NCI-H2227 (cell line): ENCODE measurements around the gene UCP1.
A peak's percentile ranks its signal among the peaks of the same experiment; 100 is the strongest.

ENCODE experiments used
- DNase-seq: peaks from one replicate; lab custom pipeline; 2025; ENCODE audit not compliant: unreplicated experiment; lab: John Stamatoyannopoulos, UW

Gene UCP1, protein sequence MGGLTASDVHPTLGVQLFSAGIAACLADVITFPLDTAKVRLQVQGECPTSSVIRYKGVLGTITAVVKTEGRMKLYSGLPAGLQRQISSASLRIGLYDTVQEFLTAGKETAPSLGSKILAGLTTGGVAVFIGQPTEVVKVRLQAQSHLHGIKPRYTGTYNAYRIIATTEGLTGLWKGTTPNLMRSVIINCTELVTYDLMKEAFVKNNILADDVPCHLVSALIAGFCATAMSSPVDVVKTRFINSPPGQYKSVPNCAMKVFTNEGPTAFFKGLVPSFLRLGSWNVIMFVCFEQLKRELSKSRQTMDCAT

GRCh38 chr4:140568507-140569306 is at the start of gene UCP1:
Gene UCP1 (minus strand): TSS chr4:140568961. CDS start chr4:140568729, 232 bp downstream.
- peak; percentile 27 for DNase-seq

DNA sequence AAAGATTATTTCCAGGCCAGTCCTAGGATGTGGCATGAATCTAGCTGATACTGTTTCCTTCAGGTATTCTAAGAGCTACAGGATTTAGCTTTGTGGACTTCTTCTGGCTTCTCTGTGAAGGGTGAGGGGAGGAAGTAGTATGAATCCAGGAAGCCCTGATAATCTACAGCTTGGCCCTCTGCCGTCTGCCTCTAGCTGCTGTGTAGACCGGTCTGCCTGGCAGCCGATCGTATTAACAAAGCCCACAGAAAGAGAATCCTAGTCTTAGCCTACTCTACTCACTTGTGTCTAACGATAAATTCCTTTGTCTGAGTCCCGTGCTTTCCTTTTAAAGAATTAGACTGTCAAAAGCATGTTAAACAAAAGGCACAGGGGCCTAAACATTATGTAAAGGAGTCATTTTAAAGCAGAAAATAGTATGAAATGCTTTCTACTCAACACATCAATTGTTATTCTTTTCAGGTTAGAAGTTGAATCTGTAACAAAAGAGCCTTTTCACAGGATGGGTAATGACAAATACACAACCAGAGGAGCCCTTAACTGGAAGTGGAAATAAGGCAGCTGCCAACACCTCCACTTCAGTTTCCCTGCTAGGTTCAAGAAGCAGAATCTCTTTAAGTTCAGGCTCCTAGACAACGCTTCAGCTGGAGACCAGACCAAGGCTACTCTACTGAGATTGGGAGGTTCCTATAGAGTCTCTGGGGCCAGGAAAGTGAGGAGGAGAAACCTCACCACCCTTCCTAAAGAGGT is 48.9 kb upstream of the UCP1 start:
- DNase-seq, result no peak

DNA sequence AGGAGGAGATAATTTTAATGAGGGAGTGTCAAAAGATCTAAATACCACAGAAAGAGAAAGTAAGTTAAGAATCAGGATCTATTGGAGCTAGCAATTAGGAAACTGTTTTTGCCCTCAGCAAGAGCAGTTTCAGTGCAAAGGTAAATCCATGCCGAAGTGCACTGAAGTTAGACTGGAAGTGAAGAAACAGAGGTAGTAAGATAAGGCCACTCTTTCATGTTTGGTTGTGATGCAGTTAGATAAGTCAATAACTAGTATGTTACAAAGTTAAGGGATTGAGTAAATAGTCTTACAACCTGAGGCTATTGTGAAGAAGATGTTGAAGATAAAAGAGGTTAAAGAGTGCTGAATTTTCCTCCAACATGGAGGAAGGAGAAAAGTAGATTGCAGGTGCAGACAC is 46.7 kb upstream of the UCP1 start:
- no peak for DNase-seq

- no peak for DNase-seq
Observed at GRCh38 chr4:140612357-140612756, 43.6 kb upstream of the UCP1 start.

DNA sequence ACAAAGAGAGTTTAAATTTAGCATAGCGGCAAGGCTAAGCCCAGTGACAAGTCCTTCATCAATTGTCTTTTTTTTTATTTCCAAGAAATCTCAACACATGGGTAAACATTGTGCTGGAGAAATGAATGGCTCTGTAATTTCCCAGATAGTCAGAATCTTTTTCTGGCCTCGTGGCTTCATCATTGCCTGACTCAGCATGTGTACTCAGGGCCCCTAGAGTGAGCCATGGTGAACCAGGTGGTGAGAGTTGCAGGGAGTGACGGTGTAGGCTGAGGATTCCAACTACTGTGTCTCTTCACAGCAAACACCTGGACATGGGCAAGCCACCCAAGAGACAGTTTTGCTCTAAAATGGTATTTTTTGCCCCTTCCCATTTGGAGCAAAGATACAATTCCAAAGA is 43.1 kb upstream of the UCP1 start:
- DNase-seq, result no peak

DNA sequence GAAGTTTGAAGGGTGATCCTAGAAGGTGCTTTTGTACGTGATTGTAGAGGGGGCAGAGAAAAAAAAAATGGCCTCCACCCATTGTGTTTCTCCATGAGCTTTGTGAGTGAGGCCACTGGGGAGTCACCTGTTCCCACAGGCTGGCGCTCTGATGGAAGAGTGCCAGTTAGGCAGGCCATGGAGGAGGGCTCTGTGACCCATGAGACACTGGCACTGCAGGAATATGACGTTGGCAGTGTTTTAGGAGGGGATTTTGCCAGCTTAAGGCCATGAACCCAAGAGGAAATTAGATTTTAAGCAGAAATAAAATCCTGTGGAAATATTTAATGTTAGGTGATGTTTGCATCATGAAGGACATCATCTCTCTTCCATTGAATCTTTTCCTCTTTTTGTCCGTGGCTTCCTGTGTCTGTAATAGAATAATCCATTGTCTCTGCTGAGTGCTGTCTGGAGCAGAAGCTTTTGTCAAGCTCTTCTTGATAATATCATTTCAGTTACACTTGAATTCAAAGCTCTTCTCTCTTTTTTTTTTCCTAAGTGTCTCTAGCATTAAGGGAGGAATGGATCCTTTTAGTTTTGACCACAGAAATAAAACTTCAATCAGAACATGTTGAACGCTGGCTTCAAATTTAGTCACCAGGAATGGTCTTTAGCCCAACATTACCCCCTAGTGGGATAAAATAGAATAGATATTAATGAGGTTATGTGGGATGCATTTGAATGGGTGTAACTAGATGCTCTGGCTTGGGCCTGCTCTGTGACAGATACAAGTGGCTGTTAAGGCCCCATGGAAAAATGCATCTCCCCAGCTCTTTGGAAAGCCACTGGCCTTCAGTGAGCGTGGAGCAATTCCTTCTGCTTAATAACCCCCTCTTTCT is 41.0 kb upstream of the UCP1 start:
- peak; percentile 76 for DNase-seq

GRCh38 chr4:140607852-140608251 is 39.1 kb upstream of the UCP1 start:
- no peak for DNase-seq

GRCh38 chr4:140604544-140604943 is 35.8 kb upstream of the UCP1 start:
- no peak for DNase-seq

DNA sequence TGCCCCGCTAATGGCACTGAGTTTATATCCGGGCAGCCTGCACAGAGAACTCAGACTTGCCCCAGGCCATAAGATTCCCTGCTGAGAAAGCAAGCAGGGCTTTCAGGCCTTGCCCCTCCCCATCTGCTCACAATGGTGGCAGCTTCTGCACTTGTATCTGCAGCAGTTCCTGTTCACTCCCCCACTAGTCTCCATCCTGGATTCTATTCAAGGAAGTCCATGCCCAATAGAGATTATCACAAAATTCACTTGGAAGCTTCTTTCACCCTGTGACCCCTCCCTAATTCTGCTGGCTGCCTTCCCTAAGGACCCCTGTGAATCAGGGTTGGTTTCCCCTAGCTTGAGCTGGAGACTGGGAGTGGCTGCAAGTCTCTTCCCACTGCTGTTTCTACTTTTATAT is 34.5 kb upstream of the UCP1 start:
- no peak for DNase-seq

GRCh38 chr4:140602714-140603113 is 34.0 kb upstream of the UCP1 start:
- DNase-seq, result no peak

DNA sequence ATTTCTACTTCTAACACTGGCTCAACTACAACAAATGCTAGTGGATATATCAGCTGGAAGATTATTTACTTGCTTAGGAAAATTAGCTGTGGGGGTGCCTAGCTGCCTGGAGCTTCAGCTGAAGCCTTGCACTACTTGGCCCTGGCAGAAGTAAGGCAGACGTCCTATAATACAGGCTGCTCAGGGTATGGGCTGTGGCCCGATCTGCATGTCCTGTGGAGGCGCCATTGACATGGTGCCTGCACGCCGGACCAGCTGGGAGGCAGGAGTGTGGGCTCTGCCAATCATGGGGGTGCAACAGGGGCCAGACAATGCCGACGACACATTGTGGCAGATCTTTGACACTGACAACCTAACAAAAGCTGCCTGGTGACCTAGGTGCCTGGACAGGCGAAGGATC is 31.6 kb upstream of the UCP1 start:
- no peak for DNase-seq

- DNase-seq, result no peak
Observed at GRCh38 chr4:140595065-140595464, 26.3 kb upstream of the UCP1 start.

- DNase-seq, result no peak
Observed at GRCh38 chr4:140584439-140584838, 15.7 kb upstream of the UCP1 start.

DNA sequence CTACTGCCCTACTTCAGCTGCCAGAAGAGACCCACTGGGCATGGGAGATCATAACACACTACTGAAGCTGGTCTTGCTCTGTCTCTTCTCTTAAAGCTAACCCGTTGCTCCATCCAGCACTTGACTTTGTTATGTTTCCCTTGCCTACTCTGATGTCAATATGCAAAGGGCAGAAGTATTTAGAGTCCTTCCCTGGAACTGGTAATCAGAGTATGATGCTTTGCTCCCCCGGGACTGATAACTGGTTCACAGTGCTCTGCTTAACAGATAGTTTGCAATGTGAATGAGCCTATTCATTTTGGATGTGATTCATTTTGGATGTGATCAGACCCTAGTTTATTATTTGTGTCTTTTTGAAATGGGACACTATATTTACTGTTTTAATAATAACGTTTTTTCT is 12.3 kb upstream of the UCP1 start:
- DNase-seq, result no peak

DNA sequence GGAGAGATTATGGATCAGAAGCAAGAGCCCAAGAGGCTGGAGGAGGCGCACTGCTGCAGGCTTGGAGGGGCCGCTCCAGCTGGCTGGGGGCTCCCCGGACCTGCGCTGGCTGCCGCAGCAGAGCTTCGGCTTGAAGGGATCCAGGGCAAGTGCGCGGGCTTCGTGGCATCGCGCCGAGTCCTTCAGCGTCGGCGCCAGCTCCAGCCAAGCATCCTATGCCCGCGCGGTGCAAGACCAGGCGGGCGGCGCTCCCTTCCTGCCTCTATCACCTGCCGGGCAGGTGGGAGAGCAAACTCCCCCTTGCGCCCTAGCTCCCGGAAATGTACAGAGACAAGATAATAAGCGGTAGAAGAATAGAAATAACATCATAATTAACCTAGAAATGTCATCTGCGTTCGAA is 10.5 kb upstream of the UCP1 start:
- peak; percentile 26 for DNase-seq

- no peak for DNase-seq
Observed at GRCh38 chr4:140575489-140575888, 6.7 kb upstream of the UCP1 start.

- no peak for DNase-seq
Observed at GRCh38 chr4:140571620-140572019, 2.9 kb upstream of the UCP1 start.

DNA sequence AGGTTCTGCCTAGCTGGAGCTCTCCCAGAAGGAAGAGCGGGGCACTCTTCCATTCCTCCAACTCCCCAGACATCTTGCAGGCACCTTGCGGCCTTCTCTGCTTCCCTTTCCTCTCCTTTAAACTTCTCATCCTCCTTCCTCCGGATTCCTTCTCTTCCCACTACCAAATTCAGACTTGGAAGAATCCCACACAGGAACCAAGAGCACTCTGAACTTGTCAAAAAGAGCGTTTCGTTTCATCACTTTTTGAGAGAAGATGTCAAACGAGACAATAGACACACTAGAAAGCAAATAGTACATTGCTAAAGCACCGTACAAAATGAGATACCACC is 512 bp upstream of the UCP1 start:
- DNase-seq, result no peak

DNA sequence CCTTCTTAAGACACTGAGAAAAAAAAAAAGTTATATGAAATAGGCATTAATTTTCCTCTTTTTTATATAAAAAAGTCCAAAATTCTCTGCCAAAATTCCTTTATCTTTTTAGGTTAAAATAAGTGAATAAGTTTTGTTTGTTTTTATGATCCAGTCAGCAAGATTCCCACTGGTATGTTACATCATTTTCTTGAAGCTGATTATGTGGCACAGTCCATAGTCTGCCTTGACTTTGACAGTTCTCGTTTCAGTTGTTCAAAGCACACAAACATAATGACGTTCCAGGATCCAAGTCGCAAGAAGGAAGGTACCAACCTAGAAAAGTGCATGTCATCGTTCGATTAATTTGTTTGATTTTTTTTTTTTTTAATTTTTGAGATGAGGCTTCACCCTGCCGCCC is 9.1 kb downstream of the UCP1 start:
- DNase-seq, result no peak

- no peak for DNase-seq
Observed at GRCh38 chr4:140557831-140558435, 10.8 kb downstream of the UCP1 start.
